DND-41 (cell line): ENCODE data around the gene AK5.

Experiments used
- EZH2 ChIP-seq: IDR thresholded peaks from 3 replicates; pipeline ENCODE4 v1.6.1; 2012; ENCODE audit warnings: borderline replicate concordance, low read depth, mild to moderate bottlenecking, moderate library complexity, low read length, inconsistent platforms; ENCODE audit not compliant: severe bottlenecking
- TF ChIP-seq, protein P1 (sequence below): IDR thresholded peaks from 2 replicates; pipeline ENCODE4 v1.5.1; 2012; ENCODE audit warnings: borderline replicate concordance, low read length, moderate library complexity, mild to moderate bottlenecking; ENCODE audit not compliant: poor library complexity, severe bottlenecking; ENCODE audit errors: extremely low read depth

- TF ChIP-seq, protein P1, sequence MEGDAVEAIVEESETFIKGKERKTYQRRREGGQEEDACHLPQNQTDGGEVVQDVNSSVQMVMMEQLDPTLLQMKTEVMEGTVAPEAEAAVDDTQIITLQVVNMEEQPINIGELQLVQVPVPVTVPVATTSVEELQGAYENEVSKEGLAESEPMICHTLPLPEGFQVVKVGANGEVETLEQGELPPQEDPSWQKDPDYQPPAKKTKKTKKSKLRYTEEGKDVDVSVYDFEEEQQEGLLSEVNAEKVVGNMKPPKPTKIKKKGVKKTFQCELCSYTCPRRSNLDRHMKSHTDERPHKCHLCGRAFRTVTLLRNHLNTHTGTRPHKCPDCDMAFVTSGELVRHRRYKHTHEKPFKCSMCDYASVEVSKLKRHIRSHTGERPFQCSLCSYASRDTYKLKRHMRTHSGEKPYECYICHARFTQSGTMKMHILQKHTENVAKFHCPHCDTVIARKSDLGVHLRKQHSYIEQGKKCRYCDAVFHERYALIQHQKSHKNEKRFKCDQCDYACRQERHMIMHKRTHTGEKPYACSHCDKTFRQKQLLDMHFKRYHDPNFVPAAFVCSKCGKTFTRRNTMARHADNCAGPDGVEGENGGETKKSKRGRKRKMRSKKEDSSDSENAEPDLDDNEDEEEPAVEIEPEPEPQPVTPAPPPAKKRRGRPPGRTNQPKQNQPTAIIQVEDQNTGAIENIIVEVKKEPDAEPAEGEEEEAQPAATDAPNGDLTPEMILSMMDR = no peak
- TF ChIP-seq EZH2 = no peak
These were observed 252.6 kb downstream of the AK5 start for GRCh38 chr1:77534456-77534855.
